ENCODE results near the gene VPREB3.

GRCh38 chr22:23756891-23757290 is 2.7 kb upstream of the VPREB3 start:
- TF ChIP-seq REST (IDR thresholded peaks at IDR 0.05; ENCODE audit: insufficient read depth in 1 of 2, low read depth in 2 of 2, low read length in 2 of 2): no peak
- TF ChIP-seq TAF1 (IDR thresholded peaks at IDR 0.05; ENCODE audit: borderline replicate concordance, insufficient read depth, low read length): no peak
- TF ChIP-seq SIN3A (IDR thresholded peaks at IDR 0.05; ENCODE audit: borderline replicate concordance, insufficient read depth, low read length): no peak
- TF ChIP-seq POLR2AphosphoS5 (IDR thresholded peaks at IDR 0.05; ENCODE audit: low read depth, low read length): no peak
